GM19467 (cell line): Measurements from ENCODE around the gene CIAO2A.
"Not testable (repeated sequence)": the region's sequence is repeated elsewhere in the genome, so short reads cannot be mapped to it uniquely, and the experiment has no call there.

ENCODE experiments used
- ATAC-seq: cut with Tn5 transposase; IDR thresholded peaks from one replicate; pipeline ENCODE4 v1.9.1; 2021; ENCODE audit warnings: mild to moderate bottlenecking, moderate library complexity; ENCODE audit not compliant: unreplicated experiment

The CIAO2A gene, protein sequence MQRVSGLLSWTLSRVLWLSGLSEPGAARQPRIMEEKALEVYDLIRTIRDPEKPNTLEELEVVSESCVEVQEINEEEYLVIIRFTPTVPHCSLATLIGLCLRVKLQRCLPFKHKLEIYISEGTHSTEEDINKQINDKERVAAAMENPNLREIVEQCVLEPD

DNA sequence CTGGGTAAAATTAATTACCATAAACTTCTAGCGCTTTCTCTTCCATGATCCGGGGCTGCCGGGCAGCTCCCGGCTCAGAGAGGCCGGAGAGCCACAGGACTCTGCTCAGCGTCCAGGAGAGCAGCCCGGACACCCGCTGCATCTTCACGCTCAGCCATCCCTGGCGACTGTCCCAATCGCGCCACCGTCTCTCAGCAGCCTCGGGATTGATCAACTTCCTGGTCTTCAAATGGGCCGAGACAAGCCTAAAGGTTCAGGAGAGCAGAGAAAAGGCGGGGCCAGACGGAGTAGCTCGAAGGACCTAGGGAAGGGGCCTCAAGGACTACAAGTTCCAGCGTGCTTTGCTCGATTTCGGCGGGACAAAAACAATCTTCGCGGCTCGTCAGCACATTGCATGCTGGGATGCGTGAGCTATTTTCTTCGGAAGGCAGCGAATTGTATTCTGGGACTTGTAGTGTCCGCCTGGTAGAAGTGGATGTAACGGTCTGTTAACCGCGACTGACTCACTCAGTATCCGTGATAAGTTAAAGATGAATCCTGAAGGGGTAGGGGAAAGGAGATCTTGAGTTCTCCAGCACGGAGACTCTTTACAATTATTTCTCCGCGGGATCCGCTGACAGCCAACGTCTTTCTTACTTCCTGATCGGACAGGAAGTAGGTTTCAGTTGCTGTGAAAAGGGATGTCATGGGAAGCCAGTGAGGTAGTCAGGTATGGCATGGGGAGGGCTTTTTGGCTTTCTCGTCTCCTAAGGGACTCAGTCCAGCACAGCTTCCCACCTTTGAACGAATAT, at the start of gene CIAO2A:
TSS of gene CIAO2A (minus strand) at position 212 of the 791 bp plus-strand sequence. CDS start at position 142, 70 bp downstream.
- peak; percentile 50 for ATAC-seq

DNA sequence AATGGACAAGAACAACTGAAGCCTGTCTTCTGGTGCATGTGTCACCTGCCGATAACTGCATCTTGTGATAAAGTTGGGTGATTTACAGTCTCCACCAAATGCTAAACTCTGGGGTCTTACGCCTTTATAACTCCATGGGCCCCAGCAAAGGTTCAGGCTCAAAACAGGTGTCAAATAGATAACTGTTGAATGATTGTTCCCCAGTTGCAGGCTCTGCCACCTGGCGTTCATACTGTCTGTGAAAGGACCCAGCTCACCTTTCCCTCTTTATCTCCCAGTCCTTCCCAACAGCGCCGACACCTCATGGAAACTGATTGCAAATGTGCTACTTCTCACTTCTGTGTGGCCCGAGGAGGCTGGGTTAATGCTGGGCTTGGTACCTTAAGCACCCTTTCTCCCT, 49.6 kb upstream of the CIAO2A start:
- ATAC-seq: no peak

DNA sequence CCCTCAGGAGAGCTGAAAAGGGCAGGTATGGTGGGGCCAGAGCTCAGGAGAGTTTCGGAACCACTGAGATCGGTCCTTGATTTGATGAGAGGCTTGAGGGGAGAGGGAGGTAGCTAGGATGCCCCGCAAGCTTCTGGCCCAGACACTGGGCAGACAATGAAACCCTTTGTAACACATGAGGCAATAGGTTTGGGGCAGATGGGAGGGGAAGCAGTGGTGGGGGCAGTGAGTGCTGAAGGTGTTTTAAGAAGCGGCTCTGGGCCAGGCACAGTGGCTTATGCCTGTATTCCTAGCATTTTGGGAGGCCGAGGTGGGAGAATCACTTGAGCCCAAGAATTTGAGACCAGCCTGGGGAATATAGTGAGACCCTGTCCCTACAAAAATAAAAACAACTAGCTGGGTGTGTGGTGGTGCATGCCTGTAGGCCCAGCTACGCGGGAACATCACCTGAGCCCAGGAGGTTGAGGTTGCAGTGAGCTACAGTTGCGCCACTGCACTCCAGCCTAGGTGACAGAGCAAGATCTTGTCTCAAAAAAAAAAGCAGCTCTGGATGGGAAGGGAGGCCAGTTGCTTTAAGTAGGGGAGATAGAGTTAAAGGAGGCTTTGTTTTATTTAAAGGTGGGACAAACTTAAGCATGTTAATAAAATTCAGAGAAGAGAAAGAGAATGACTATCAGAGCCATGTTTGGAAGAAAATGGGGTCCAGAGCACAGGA, 48.3 kb upstream of the CIAO2A start:
- ATAC-seq: no peak

DNA sequence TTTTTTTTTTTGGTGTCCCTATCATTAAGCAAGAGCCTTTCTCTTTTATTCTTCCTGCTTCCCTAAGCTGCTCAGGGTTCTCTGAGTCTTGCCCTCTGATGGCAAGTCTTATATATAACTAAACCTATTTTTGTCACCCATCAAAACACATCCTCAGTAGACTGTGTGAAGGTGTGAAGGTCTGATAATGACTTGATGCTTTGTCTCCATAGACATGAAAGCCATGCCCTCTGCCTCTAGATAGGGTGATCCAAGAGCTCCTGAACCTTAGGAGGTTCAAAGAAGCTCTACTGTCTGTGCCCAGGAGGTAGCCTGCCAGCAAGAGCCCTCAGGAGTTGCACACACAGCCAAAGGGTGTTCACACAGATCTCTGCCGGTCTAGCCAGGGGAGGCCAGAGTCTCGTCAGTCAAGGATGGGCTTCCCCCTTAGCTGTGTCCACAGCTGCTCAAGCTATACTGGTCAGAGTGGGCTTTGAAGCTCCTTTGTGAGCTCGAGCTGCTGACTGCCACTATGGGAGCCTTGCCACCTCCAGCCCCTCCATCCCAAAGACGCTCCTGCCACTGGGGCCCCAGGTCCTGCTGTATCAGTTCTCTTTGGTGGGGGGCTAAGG, 44.8 kb upstream of the CIAO2A start:
- no peak for ATAC-seq

DNA sequence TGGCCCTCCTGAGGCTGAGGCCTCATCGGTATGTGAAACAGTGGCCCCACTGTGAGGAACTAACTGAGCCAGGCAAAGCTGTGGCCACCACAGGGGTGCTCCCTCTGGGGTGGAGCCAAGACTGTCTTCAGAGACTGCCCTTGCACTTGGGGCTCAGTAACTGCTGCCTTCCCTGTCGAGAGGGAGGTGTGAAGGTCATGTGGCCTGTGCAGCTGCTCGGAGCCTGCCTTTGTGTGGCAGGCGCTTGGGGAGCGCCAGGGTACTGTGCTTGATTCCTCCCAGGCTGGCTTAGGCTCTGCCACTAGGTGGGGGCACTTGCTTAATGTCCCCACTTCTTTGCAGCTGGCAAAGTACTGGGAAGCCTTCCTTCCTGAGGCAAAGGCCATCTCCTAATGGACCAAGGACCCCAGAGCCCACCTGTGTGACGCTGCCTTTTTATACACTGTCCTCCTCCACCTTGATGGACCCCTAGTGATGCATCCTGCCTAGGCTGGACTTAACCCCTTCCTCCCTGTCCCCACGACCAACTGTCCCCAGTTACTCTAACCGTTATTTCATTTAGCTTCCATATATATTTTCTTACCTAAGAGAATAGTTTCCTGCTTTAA, 43.7 kb upstream of the CIAO2A start:
- no peak for ATAC-seq

DNA sequence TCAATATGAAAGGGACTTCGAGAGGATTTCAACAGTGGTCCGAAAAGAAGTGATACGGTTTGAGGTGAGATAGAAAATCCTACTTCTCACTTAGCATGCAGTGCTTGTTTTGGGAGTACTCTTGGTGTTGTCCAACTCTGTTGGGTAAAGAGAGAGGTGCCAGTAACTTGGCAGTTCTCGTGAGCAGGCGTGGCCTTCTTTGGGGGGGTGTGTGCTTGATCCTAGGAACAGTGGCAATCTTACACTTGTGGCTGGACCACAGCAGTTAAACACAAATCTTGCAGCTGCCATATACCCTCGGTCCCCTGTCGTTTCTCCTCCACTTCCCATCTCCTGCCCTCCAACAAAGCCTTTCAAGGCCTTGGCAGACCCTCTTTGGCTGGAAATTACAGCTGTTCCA, 42.7 kb upstream of the CIAO2A start:
- no peak for ATAC-seq

DNA sequence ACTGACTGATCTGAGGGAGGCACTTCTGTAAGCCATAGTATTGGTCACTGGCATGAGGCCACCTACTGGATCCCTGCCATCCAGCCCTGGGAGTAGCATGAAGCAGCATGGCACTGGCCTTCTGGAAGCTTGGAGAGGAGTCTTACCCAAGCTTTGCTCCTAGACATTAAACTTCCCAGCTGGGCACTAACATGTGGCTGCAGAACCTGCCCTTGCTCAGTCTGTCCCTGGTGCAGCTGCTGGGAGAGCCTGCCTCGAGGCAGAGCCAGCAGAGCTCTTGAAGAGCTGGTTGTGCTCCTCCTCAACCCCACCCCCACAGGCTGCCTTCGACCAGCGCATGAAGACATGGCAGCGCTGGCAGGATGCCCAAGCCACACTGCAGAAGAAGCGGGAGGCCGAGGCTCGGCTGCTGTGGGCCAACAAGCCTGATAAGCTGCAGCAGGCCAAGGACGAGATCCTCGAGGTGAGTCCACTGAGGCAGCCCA, 40.7 kb upstream of the CIAO2A start:
- ATAC-seq: no peak

DNA sequence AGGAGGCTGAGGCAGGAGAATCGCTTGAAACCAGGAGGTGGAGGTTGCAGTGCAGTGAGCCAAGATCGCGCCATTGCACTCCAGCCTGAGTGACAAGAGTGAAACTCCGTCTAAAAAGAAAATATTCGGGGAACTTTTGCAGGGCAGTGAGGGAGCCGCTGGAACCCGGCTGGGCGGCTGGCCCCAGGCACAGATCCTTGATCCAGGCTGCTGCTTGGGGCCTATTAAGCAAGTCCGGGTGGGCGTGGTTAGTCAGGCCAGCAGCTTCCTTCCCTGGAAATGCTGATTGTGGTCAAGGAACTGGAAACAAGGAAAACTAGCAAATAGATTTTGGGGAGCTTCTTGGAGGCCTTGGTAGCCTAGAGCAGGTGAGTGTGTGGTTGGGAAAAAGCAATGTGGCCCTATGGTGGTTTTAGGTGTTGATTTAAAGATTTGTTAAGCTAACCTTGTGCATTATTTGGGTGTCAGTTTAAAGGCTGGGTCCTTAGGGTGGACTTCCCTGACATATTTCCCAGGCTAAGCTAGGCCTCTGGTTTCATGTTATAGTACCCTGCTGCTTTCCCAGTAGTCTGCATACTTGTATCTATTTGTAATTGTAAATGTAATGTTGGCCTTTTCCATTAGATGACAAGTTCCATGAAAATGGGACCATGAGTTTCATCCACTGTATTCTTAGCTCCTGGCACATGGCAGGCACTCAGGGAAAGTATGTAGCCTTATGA, 40.1 kb upstream of the CIAO2A start:
- no peak for ATAC-seq

DNA sequence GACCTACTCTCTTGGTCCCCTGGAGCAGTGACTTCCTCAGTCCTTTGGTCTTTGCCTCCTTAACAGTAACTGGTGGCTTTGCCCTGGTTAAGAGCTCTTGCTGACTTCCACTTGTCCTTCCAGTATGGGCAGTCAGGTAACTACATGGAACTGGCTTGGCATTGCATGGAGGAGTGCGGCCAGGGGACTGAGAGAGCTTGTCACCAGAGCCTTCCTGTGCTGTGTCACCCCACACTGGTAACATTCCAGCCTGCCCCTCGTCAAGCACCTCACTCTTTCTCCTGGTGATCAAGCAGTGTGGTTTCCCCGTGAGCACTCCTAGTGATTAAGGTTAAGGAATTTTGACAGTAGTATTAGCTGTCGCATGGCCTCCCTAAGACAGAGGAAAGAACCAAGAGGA, 38.6 kb upstream of the CIAO2A start:
- no peak for ATAC-seq

DNA sequence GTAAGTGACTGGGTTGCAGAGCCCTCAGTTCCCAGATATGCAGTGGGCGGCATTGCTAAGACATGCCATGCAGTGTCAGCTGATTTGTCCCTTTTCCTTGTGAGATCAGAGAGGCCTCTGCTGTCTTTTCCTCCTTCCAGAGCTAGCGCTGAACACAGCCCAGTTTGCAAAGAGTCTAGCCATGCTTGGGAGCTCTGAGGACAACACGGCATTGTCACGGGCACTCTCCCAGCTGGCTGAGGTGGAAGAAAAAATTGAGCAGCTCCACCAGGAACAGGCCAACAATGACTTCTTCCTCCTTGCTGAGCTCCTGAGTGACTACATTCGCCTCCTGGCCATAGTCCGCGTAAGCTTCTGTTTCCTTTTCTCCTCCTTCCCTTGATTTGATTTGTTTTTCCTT, 37.9 kb upstream of the CIAO2A start:
- ATAC-seq: no peak

DNA sequence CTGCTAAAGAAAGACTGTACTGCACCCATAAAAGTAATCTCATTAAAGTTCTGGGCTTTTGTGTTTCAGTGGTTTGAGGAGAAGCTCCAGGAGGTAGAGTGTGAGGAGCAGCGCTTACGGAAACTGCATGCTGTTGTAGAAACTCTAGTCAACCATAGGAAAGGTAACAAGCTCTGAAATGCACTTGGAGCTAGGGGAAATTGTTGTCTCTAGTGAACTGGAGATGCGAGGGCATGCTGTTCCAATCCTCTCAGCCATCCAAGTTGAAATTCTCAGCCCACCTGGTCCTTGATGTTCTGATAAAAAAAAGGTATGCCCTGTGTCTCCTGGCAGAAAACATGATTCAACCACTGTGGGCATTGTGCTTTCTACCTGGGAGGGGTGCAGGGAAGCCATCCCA, 36.5 kb upstream of the CIAO2A start:
- no peak for ATAC-seq

DNA sequence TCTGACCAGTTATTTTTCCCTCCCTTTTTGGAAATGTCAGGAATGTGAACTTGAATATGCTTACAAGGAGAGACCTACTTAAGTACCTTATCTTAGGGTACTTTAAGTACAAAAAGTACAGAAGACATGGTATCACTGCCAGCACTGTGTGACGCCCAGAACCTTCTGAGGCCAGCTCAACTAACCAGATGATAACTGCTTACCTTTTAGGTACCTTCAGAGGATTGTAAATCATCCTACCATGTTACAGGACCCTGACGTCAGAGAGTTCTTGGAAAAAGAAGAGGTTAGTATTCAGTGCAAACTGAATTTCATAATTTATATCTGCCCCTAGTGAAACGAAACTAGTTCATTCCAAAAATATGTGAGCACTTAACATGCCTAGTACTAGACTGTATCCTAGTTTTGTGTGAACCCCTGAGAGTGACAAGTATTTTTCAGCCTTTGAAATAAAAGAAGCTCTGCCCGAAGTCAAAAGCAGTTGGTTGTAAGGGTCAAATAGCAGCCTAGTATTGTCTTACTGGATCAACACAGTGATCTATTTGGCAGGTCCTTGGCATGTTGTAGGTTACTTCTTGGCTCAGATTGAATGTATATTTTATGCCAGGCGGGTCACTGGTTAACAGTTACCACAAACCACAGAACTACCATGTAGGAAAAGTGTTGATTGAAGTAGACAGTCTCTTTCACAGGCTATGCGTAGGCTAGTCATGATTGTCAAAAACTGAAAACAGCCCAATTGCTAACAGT, 34.1 kb upstream of the CIAO2A start:
- no peak for ATAC-seq

DNA sequence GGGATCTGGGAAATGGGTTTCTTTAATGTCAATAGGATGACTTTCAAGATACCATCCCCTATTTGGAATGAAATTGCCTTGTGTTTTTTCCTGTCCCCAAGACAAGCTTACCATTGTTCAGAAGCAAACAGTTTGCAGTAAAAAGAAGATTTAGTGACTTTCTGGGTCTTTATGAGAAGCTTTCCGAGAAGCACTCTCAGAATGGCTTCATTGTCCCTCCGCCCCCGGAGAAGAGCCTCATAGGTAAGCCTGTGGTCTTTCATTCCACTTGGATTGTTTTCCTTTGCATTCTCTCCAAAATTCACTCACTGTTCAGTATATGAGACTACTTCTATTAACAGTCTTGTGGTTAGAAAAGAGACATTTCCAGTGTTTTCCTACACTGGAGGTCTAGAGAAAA, 32.3 kb upstream of the CIAO2A start:
- ATAC-seq: no peak

DNA sequence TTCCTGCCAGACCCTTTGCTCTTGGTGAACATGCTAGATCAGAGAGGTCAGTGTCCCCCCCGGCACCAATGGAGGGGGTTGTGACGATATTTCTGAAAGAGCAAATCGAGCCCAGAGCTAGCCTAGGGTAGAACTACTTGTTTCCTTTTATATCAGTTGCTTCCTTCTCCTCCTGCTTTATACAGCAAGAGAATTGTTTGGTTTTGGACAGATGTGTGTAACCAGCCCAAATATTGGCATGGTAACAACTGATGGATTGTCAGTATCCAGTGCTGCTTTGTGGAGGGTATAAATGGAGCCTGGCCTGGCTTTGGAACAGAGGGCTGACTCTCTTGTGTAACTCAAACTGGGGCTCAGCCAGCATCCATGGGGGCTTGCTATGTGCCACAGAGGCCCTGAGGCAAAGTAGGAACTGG, 29.3 kb upstream of the CIAO2A start:
- no peak for ATAC-seq

DNA sequence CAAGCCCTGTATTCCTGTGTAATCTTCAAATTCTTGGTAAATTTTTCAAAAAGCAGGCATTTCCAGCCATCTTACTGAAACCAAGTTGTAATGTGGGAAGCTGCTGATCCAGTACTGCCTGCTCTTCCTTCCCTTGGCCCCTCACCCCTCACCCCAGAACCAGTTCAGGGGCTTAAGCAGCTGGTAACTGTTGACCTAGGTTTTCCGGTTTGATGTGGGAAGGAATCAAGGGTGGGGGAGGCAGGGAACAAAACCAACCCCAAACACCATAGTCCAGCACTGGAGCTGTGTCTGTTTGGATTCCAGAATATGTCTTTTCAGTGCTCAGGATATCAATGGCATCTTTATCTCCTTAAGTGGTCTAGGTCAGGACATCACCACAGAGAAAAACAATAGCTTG, 28.8 kb upstream of the CIAO2A start:
- ATAC-seq: no peak

DNA sequence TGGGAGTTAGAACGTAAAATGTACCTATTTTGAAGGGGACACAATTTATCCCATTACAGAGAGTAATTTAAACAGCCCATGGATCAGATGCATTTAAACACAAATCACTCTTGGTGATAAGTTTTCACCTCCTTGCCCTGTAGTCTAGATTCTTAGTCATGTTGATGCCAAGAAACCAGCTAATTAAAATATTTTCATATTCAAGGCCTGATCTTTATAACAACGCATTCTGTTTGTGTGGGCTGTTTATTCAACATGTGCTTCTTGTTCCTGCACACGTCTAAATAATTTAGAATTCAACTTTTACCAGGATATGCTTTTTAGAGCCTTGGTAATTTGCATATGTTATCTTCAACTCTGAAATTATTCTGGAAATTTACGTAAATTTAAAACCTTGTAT, 28.0 kb upstream of the CIAO2A start:
- no peak for ATAC-seq

DNA sequence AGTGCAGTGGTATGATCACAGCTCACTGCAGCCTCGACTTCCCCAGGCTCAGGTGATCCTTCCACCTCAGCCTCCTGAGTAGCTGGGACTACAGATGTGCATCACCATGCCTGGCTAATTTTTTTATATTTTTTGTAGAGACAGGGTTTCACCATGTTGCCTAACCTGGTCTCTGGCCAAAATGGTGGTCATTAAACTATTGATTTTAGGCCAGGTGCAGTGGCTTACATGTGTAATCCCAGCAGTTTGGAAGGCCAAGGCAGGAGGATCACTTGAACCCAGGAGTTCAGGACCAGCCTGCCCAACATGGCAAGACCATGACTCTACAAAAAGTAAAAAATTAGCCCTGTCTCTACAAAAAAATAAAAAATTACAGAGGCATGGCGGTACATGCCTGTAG, 26.7 kb upstream of the CIAO2A start:
- not testable (repeated sequence) for ATAC-seq

DNA sequence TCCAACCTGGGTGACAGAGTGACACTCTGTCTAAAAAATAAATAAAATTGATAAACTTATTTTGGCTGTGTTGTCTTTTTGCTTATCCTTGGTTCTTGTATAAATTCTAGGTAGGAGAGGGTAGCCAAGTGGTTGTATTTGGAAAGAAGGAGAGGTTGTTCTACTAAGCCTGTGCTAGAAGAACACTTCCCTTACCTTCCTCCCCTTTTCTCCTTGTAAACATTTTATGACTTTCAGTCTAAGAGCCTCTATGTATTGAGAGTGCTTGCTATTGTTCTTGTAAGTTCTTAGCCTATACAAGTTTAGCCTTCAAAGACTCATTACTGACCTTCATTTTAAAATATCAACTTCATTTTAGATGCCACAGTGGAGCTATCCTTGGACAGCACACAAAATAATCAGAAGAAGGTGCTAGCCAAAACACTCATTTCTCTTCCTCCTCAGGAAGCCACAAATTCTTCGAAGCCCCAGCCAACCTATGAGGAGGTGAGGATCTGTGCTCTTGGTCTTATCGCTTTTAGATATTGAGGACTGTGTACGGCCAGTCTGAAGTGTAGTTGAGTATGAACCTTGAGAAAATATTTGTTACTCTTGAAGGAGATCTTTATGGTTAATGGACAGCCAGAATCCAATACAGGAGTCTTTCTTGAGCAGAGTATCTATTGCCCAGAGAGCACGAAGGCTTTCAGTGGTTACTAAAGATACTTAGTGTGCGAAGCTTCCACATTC, 24.3 kb upstream of the CIAO2A start:
- ATAC-seq: no peak

DNA sequence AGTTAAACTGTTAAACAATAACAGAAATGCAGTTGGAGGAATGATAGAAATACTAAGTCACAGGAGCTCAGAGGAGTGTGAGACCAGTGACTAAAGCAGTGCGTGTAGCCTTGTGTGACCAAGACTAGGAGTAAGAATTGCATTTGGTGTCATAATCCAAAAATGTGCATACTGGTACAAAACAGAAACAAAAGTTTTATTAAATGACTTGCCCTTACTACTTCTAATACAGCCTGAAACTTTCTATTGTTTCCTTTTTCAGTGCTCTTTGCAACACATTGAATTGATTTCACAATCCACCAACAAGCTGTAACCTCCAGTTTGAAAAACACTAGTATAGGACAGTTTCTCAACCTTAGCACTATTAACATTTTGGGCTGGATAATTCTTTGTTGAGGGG, 19.3 kb upstream of the CIAO2A start:
- no peak for ATAC-seq
